Measurements from ENCODE around the gene NTM. TPM values are rescaled to one million over a fixed set of nuclear protein-coding genes. Genes with fewer than 3 reads are reported as not detected.
"Not testable (repeated sequence)": the region's sequence is repeated elsewhere in the genome, so short reads cannot be mapped to it uniquely, and the experiment has no call there.

The NTM gene
- total RNA-seq, 4 donors from 2014 or later: 3.6 to 11.8 (median 7.8) TPM

GRCh38 chr11:132064987-132065620 lies 694.7 kb downstream of the NTM start:
- H3K27ac ChIP-seq: no peak overlapping the region
- 67 to 83% methylated on average over 3 of the region's 4 CpGs for WGBS, 2 donors (ENCODE audit: low coverage in 1 of 2)
- no peak for TF ChIP-seq POLR2A (IDR thresholded peaks at IDR 0.05)
- no peak for TF ChIP-seq POLR2AphosphoS5 (IDR thresholded peaks at IDR 0.05)
- no peak for TF ChIP-seq EP300 (IDR thresholded peaks at IDR 0.05)
- TF ChIP-seq CTCF (IDR thresholded peaks at IDR 0.05): no peak
- H3K36me3 ChIP-seq: no peaks in the 10 kb centered on the region
- peak; percentile 60 for ATAC-seq
- H3K27me3 ChIP-seq: no peaks in the 10 kb centered on the region
- H3K4me3 ChIP-seq: no peak overlapping the region
- peaks cover 0 to 7% (median 0%) of the 10 kb centered on the region in 3 donors for H3K9me3 ChIP-seq
- H3K4me1 ChIP-seq: no peaks in the 10 kb centered on the region

- peaks cover 0 to 9% (median 8%) of the 10 kb centered on the region in 3 donors for H3K4me1 ChIP-seq
- H3K36me3 ChIP-seq: no peaks in the 10 kb centered on the region
- peaks cover 0 to 7% (median 0%) of the 10 kb centered on the region in 3 donors for H3K9me3 ChIP-seq
- ATAC-seq: no peak
- no peak for TF ChIP-seq POLR2A (IDR thresholded peaks at IDR 0.05)
- TF ChIP-seq POLR2AphosphoS5 (IDR thresholded peaks at IDR 0.05): no peak
- TF ChIP-seq EP300 (IDR thresholded peaks at IDR 0.05): no peak
- no peak for TF ChIP-seq CTCF (IDR thresholded peaks at IDR 0.05)
- no peak overlapping the region for H3K27ac ChIP-seq
- H3K27me3 ChIP-seq: no peaks in the 10 kb centered on the region
- H3K4me3 ChIP-seq: no peak overlapping the region
Measured at GRCh38 chr11:132068556-132068955, 698.1 kb downstream of the NTM start.

- not testable (repeated sequence) for ATAC-seq, H3K27ac ChIP-seq
- 96 to 98% methylated on average over 14 to 15 of the region's 15 CpGs for WGBS, 2 donors (ENCODE audit: low coverage in 1 of 2)
Measured at GRCh38 chr11:132069593-132069992, 699.2 kb downstream of the NTM start.

GRCh38 chr11:132070907-132071306 lies 700.5 kb downstream of the NTM start:
- not testable (repeated sequence) for H3K4me1 ChIP-seq, H3K4me3 ChIP-seq, H3K27me3 ChIP-seq, ATAC-seq, H3K27ac ChIP-seq, H3K36me3 ChIP-seq, H3K9me3 ChIP-seq
- WGBS, 2 donors (ENCODE audit: low coverage in 1 of 2): 93% methylated on average over 15 of the region's 17 CpGs; no CpG with 5 or more reads in 1 of the 2 donors

More at GRCh38 chr11:132069593-132069992, 699.2 kb downstream of the NTM start:
- not testable (repeated sequence) for H3K36me3 ChIP-seq, H3K4me3 ChIP-seq, H3K9me3 ChIP-seq, H3K4me1 ChIP-seq, H3K27me3 ChIP-seq

- no peaks in the 10 kb centered on the region for H3K36me3 ChIP-seq
- WGBS, 2 donors (ENCODE audit: low coverage in 1 of 2): 13 to 26% methylated on average over 5 to 6 of the region's 6 CpGs
- H3K27me3 ChIP-seq: no peaks in the 10 kb centered on the region
- H3K9me3 ChIP-seq: no peaks in the 10 kb centered on the region
- H3K27ac ChIP-seq: peak overlapping the region in 3 of 4 donors; percentile 16 to 68 (median 60)
- no peak overlapping the region for H3K4me3 ChIP-seq
- TF ChIP-seq POLR2AphosphoS5 (IDR thresholded peaks at IDR 0.05) (no peak), EP300 (IDR thresholded peaks at IDR 0.05) (no peak), POLR2A (IDR thresholded peaks at IDR 0.05) (no peak), CTCF (IDR thresholded peaks at IDR 0.05) (no peak)
- H3K4me1 ChIP-seq: peaks cover 0 to 9% (median 8%) of the 10 kb centered on the region in 3 donors
- peak; percentile 75 for ATAC-seq
Measured at GRCh38 chr11:132072044-132072857, 701.8 kb downstream of the NTM start.

GRCh38 chr11:132072858-132073211 lies 702.4 kb downstream of the NTM start:
- H3K9me3 ChIP-seq: no peaks in the 10 kb centered on the region
- 34 to 50% methylated on average over 1 to 3 of the region's 3 CpGs for WGBS, 2 donors (ENCODE audit: low coverage in 1 of 2)
- TF ChIP-seq POLR2AphosphoS5 (IDR thresholded peaks at IDR 0.05): no peak
- no peak for TF ChIP-seq POLR2A (IDR thresholded peaks at IDR 0.05)
- no peak for TF ChIP-seq CTCF (IDR thresholded peaks at IDR 0.05)
- no peak for TF ChIP-seq EP300 (IDR thresholded peaks at IDR 0.05)
- ATAC-seq: no peak
- H3K36me3 ChIP-seq: no peaks in the 10 kb centered on the region
- H3K27ac ChIP-seq: peak overlapping the region in 3 of 4 donors; percentile 16 to 68 (median 60)
- H3K27me3 ChIP-seq: no peaks in the 10 kb centered on the region
- no peak overlapping the region for H3K4me3 ChIP-seq
- peaks cover 0 to 9% (median 8%) of the 10 kb centered on the region in 3 donors for H3K4me1 ChIP-seq
